Measurements from ENCODE around the gene SLCO1A2. TPM values are rescaled to one million over a fixed set of nuclear protein-coding genes. Genes with fewer than 3 reads are reported as not detected.

Gene SLCO1A2
- polyA plus RNA-seq, 1 donor = not detected

Other genes starting within 250 kb of the SLCO1A2 start
- not detected for gene SLCO1B1, start 203.7 kb downstream of the SLCO1A2 start, polyA plus RNA-seq (ENCODE audit: insufficient read length)
- not detected for gene IAPP, start 38.0 kb upstream of the SLCO1A2 start, polyA plus RNA-seq (ENCODE audit: insufficient read length)
- gene PYROXD1, start 102.7 kb upstream of the SLCO1A2 start, polyA plus RNA-seq (ENCODE audit: insufficient read length) = 17.6 TPM
- 23.7 TPM for gene RECQL, start 166.7 kb upstream of the SLCO1A2 start, polyA plus RNA-seq (ENCODE audit: insufficient read length)
- 34.7 TPM for gene GOLT1B, start 166.9 kb upstream of the SLCO1A2 start, polyA plus RNA-seq (ENCODE audit: insufficient read length)
- gene SPX, start 191.4 kb upstream of the SLCO1A2 start, polyA plus RNA-seq (ENCODE audit: insufficient read length) = 32.7 TPM

Data from hindlimb muscle (tissue), 1 donor.